Measurements from ENCODE around the gene C11orf58. TPM values are rescaled to one million over a fixed set of nuclear protein-coding genes. Genes with fewer than 3 reads are reported as not detected.

C11orf58 gene
- total RNA-seq, 1 experiment from 2014 or later: 171 TPM

- no peak for DNase-seq (ENCODE audit: low spot score)
- ChIA-PET CTCF (no interaction called here), POLR2A (ENCODE audit: low non-redundant PET) (no interaction called here)
- TF ChIP-seq EZH2 (IDR thresholded peaks at IDR 0.05; ENCODE audit: borderline replicate concordance, low read depth, low read length, poor library complexity, severe bottlenecking) (no peak), CTCF (conservative IDR thresholded peaks at IDR 0.05; ENCODE audit: low read depth, low read length) (no peak)
- H3K36me3 ChIP-seq (ENCODE audit: insufficient read depth, low read length, poor library complexity, severe bottlenecking): no peaks in the 10 kb centered on the region
- H3K27me3 ChIP-seq (replicated peaks; ENCODE audit: insufficient read depth, low read depth, low read length, poor library complexity): no peaks in the 10 kb centered on the region
- peaks cover 8% of the 10 kb centered on the region for H3K4me1 ChIP-seq (ENCODE audit: insufficient read depth, low read length, poor library complexity, severe bottlenecking)
- no peaks in the 10 kb centered on the region for H3K9me3 ChIP-seq (ENCODE audit: low read depth, low read length, poor library complexity, severe bottlenecking)
- BruUV-seq (replicated peaks): no TSS peak
- H3K27ac ChIP-seq (ENCODE audit: low read depth, low read length, poor library complexity, severe bottlenecking): no peak overlapping the region
- intact Hi-C loops (cut with micrococcal nuclease; ENCODE audit: unreplicated experiment): no loop called here
- no peak overlapping the region for H3K4me3 ChIP-seq (ENCODE audit: low read depth, low read length, poor library complexity, severe bottlenecking)
Observed at GRCh38 chr11:16772141-16772512, 33.7 kb downstream of the C11orf58 start.

GRCh38 chr11:16773981-16774935 is 35.8 kb downstream of the C11orf58 start:
- no peak for TF ChIP-seq EZH2 (IDR thresholded peaks at IDR 0.05; ENCODE audit: borderline replicate concordance, low read depth, low read length, poor library complexity, severe bottlenecking)
- TF ChIP-seq CTCF (conservative IDR thresholded peaks at IDR 0.05; ENCODE audit: low read depth, low read length): no peak

GRCh38 chr11:16774936-16775613 is 36.6 kb downstream of the C11orf58 start:
- ChIA-PET CTCF (interaction anchor here (1.3 kb wide), 1 partner anchor 10 kb away, joined by 4 read pairs; no protein-coding TSS in a partner anchor), POLR2A (ENCODE audit: low non-redundant PET) (no interaction called here)
- Histone ChIP-seq H3K36me3 (ENCODE audit: insufficient read depth, low read length, poor library complexity, severe bottlenecking) (no peaks in the 10 kb centered on the region), H3K4me1 (ENCODE audit: insufficient read depth, low read length, poor library complexity, severe bottlenecking) (peaks cover 10% of the 10 kb centered on the region), H3K4me3 (ENCODE audit: low read depth, low read length, poor library complexity, severe bottlenecking) (no peak overlapping the region), H3K27ac (ENCODE audit: low read depth, low read length, poor library complexity, severe bottlenecking) (no peak overlapping the region), H3K27me3 (replicated peaks; ENCODE audit: insufficient read depth, low read depth, low read length, poor library complexity) (no peaks in the 10 kb centered on the region), H3K9me3 (ENCODE audit: low read depth, low read length, poor library complexity, severe bottlenecking) (no peaks in the 10 kb centered on the region)
- no peak for TF ChIP-seq CTCF (conservative IDR thresholded peaks at IDR 0.05; ENCODE audit: low read depth, low read length)
- no peak for TF ChIP-seq EZH2 (IDR thresholded peaks at IDR 0.05; ENCODE audit: borderline replicate concordance, low read depth, low read length, poor library complexity, severe bottlenecking)
- intact Hi-C loops (cut with micrococcal nuclease; ENCODE audit: unreplicated experiment): no loop called here
- DNase-seq (ENCODE audit: low spot score): no peak
- no TSS peak for BruUV-seq (replicated peaks)

More at GRCh38 chr11:16773981-16774935, 35.8 kb downstream of the C11orf58 start:
- no peaks in the 10 kb centered on the region for H3K36me3 ChIP-seq (ENCODE audit: insufficient read depth, low read length, poor library complexity, severe bottlenecking)
- ChIA-PET POLR2A (ENCODE audit: low non-redundant PET) (no interaction called here), CTCF (interaction anchor here (1.3 kb wide), 1 partner anchor 11 kb away, joined by 4 read pairs; no protein-coding TSS in a partner anchor)
- no peak overlapping the region for H3K4me3 ChIP-seq (ENCODE audit: low read depth, low read length, poor library complexity, severe bottlenecking)
- intact Hi-C loops (cut with micrococcal nuclease; ENCODE audit: unreplicated experiment): no loop called here
- BruUV-seq (replicated peaks): no TSS peak
- H3K4me1 ChIP-seq (ENCODE audit: insufficient read depth, low read length, poor library complexity, severe bottlenecking): peaks cover 10% of the 10 kb centered on the region
- H3K27me3 ChIP-seq (replicated peaks; ENCODE audit: insufficient read depth, low read depth, low read length, poor library complexity): no peaks in the 10 kb centered on the region
- no peak overlapping the region for H3K27ac ChIP-seq (ENCODE audit: low read depth, low read length, poor library complexity, severe bottlenecking)
- DNase-seq (ENCODE audit: low spot score): no peak
- H3K9me3 ChIP-seq (ENCODE audit: low read depth, low read length, poor library complexity, severe bottlenecking): no peaks in the 10 kb centered on the region
